ENCODE results near the gene TRERF1.
"Not testable (repeated sequence)": the region's sequence is repeated elsewhere in the genome, so short reads cannot be mapped to it uniquely, and the experiment has no call there.

The TRERF1 gene

GRCh38 chr6:42324656-42325324 is 126.9 kb downstream of the TRERF1 start:
- not testable (repeated sequence) for H3K36me3 Mint-ChIP-seq (ENCODE audit: low read depth); H3K27ac Mint-ChIP-seq; H3K9me3 Mint-ChIP-seq; H3K4me3 Mint-ChIP-seq; H3K27me3 Mint-ChIP-seq (ENCODE audit: low read depth); DNase-seq (ENCODE audit: low spot score)
- H3K4me1 Mint-ChIP-seq (ENCODE audit: low read depth): peaks cover 17% of the 10 kb centered on the region

GRCh38 chr6:42322676-42323075 is 129.1 kb downstream of the TRERF1 start:
- Mint-ChIP-seq H3K4me1 (ENCODE audit: low read depth) (peaks cover 23% of the 10 kb centered on the region), H3K4me3 (no peak overlapping the region), H3K9me3 (peaks cover 9% of the 10 kb centered on the region), H3K36me3 (ENCODE audit: low read depth) (peaks cover 9% of the 10 kb centered on the region), H3K27me3 (ENCODE audit: low read depth) (no peaks in the 10 kb centered on the region), H3K27ac (no peak overlapping the region)
- no peak for DNase-seq (ENCODE audit: low spot score)

GRCh38 chr6:42321976-42322375 is 129.8 kb downstream of the TRERF1 start:
- H3K9me3 Mint-ChIP-seq: peaks cover 9% of the 10 kb centered on the region
- peaks cover 9% of the 10 kb centered on the region for H3K36me3 Mint-ChIP-seq (ENCODE audit: low read depth)
- peaks cover 26% of the 10 kb centered on the region for H3K4me1 Mint-ChIP-seq (ENCODE audit: low read depth)
- peak overlapping the region; percentile 17 for H3K27ac Mint-ChIP-seq
- DNase-seq (ENCODE audit: low spot score): no peak
- H3K4me3 Mint-ChIP-seq: no peak overlapping the region
- no peaks in the 10 kb centered on the region for H3K27me3 Mint-ChIP-seq (ENCODE audit: low read depth)

GRCh38 chr6:42320762-42321161 is 131.0 kb downstream of the TRERF1 start:
- no peak overlapping the region for H3K4me3 Mint-ChIP-seq
- no peak for DNase-seq (ENCODE audit: low spot score)
- peaks cover 9% of the 10 kb centered on the region for H3K9me3 Mint-ChIP-seq
- no peaks in the 10 kb centered on the region for H3K27me3 Mint-ChIP-seq (ENCODE audit: low read depth)
- H3K27ac Mint-ChIP-seq: no peak overlapping the region
- peaks cover 9% of the 10 kb centered on the region for H3K36me3 Mint-ChIP-seq (ENCODE audit: low read depth)
- peaks cover 29% of the 10 kb centered on the region for H3K4me1 Mint-ChIP-seq (ENCODE audit: low read depth)

DNA sequence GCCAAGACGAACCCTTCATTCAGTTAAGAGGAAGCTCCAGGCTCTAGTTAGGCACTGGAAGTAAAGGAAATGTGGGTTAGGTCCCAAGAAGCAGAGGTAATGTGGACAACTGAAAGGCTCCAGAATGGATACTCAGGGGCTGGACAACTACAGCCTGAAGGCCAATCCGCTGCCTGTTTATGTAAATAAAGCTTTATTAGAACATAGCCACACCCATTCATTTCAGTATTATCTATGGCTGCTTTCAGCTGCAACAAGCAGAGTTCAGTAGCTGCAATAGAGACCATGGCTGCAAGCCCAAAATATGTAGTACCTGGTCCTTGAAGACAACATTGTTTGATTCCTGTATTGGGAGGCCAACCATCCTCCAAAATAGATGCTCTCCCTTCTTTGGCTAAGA is 133.2 kb downstream of the TRERF1 start:
- no peak overlapping the region for H3K27ac Mint-ChIP-seq
- H3K9me3 Mint-ChIP-seq: no peaks in the 10 kb centered on the region
- peaks cover 37% of the 10 kb centered on the region for H3K4me1 Mint-ChIP-seq (ENCODE audit: low read depth)

GRCh38 chr6:42316981-42317380 is 134.7 kb downstream of the TRERF1 start:
- Mint-ChIP-seq H3K36me3 (ENCODE audit: low read depth) (peaks cover 11% of the 10 kb centered on the region), H3K27me3 (ENCODE audit: low read depth) (no peaks in the 10 kb centered on the region), H3K4me1 (ENCODE audit: low read depth) (peaks cover 41% of the 10 kb centered on the region), H3K4me3 (no peak overlapping the region), H3K9me3 (no peaks in the 10 kb centered on the region), H3K27ac (peak overlapping the region; percentile 37)
- DNase-seq (ENCODE audit: low spot score): no peak

More for the DNA sequence above, 133.2 kb downstream of the TRERF1 start:
- no peak for DNase-seq (ENCODE audit: low spot score)
- Mint-ChIP-seq H3K27me3 (ENCODE audit: low read depth) (no peaks in the 10 kb centered on the region), H3K4me3 (no peak overlapping the region), H3K36me3 (ENCODE audit: low read depth) (peaks cover 6% of the 10 kb centered on the region)

GRCh38 chr6:42315991-42316970 is 135.4 kb downstream of the TRERF1 start:
- H3K27ac Mint-ChIP-seq: peak overlapping the region; percentile 49
- no peaks in the 10 kb centered on the region for H3K9me3 Mint-ChIP-seq
- peaks cover 15% of the 10 kb centered on the region for H3K36me3 Mint-ChIP-seq (ENCODE audit: low read depth)
- H3K4me3 Mint-ChIP-seq: no peak overlapping the region
- DNase-seq (ENCODE audit: low spot score): peak; percentile 61
- H3K4me1 Mint-ChIP-seq (ENCODE audit: low read depth): peaks cover 38% of the 10 kb centered on the region
- H3K27me3 Mint-ChIP-seq (ENCODE audit: low read depth): no peaks in the 10 kb centered on the region

DNA sequence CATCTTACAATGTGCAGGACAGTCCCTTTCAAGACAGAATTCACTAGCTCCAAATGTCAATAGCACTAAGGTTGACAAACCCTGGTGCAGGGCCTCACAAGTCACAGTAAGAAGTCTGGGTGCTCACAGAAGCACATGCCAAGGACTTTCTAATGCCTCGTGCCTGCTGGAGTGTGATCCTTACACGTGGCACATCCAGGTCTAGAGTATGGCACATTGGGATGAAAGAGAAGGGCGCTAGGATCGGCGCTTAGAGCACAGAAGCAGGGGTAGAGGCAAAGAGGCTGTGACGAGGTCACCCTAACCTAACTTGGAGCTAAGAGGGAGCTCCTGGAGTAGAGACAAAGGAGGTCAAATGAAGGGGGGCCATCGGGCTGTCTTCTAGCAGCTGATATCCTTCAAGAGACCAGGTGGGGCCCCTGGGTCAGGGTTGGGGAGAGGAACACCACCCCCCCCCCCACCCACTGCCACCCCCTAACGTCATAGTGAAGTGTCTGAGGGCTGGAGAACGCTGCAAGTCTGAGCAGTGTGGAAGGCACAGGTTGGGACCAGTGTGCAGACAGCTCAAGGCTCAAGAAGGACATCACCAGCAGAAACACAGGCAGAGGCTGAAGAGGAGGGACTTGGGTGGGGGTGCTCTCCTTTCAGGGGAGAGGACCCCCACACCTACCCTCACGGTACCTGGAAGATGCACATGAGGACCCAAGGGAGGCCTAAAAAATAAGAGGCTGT is 136.3 kb downstream of the TRERF1 start:
- H3K27ac Mint-ChIP-seq: no peak overlapping the region
- DNase-seq (ENCODE audit: low spot score): no peak
- H3K9me3 Mint-ChIP-seq: no peaks in the 10 kb centered on the region
- H3K4me1 Mint-ChIP-seq (ENCODE audit: low read depth): peaks cover 34% of the 10 kb centered on the region
- peaks cover 16% of the 10 kb centered on the region for H3K36me3 Mint-ChIP-seq (ENCODE audit: low read depth)
- no peaks in the 10 kb centered on the region for H3K27me3 Mint-ChIP-seq (ENCODE audit: low read depth)
- no peak overlapping the region for H3K4me3 Mint-ChIP-seq

GRCh38 chr6:42314571-42315258 is 137.0 kb downstream of the TRERF1 start:
- no peaks in the 10 kb centered on the region for H3K9me3 Mint-ChIP-seq
- no peaks in the 10 kb centered on the region for H3K27me3 Mint-ChIP-seq (ENCODE audit: low read depth)
- peaks cover 16% of the 10 kb centered on the region for H3K36me3 Mint-ChIP-seq (ENCODE audit: low read depth)
- no peak for DNase-seq (ENCODE audit: low spot score)
- H3K27ac Mint-ChIP-seq: peak overlapping the region; percentile 4
- H3K4me1 Mint-ChIP-seq (ENCODE audit: low read depth): peaks cover 36% of the 10 kb centered on the region
- no peak overlapping the region for H3K4me3 Mint-ChIP-seq

DNA sequence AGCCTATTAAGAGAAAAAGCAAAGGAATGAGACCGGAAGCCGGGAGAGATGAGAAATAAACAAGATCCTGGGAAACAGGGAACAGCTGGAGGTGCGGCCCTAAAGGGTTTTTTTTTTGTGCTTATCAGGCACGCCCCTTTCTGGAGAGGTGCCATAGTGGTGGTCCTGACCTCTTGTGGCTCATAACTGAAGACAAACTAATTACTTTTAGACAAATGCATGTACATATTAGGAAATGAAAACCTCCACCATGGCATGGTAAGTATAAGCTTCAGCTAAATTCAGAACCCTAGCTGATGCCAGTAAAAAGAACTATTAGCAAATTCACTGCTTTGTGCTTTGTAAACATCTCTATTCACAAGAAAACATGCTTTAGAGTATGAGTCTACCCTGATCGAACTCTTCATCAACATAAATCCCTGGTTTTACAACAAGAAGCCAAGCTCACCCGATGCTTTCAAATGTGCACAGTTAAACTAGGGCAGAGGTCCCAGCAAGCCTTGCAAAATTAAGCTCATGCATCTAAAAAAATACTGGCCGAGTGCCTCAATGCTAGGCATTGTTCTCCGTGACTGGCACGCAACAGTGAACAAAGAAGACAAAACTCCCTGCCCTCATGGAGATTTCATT is 137.7 kb downstream of the TRERF1 start:
- Mint-ChIP-seq H3K27me3 (ENCODE audit: low read depth) (no peaks in the 10 kb centered on the region), H3K4me3 (no peak overlapping the region), H3K36me3 (ENCODE audit: low read depth) (peaks cover 16% of the 10 kb centered on the region), H3K9me3 (no peaks in the 10 kb centered on the region), H3K27ac (no peak overlapping the region), H3K4me1 (ENCODE audit: low read depth) (peaks cover 35% of the 10 kb centered on the region)
- DNase-seq (ENCODE audit: low spot score): no peak

- no peak overlapping the region for H3K4me3 Mint-ChIP-seq
Measured at GRCh38 chr6:42313038-42313437, 138.7 kb downstream of the TRERF1 start.

GRCh38 chr6:42307141-42307470 is 144.6 kb downstream of the TRERF1 start:
- no peaks in the 10 kb centered on the region for H3K9me3 Mint-ChIP-seq
- no peaks in the 10 kb centered on the region for H3K27me3 Mint-ChIP-seq (ENCODE audit: low read depth)
- peaks cover 14% of the 10 kb centered on the region for H3K36me3 Mint-ChIP-seq (ENCODE audit: low read depth)
- DNase-seq (ENCODE audit: low spot score): no peak
- no peak overlapping the region for H3K4me3 Mint-ChIP-seq
- H3K27ac Mint-ChIP-seq: no peak overlapping the region
- H3K4me1 Mint-ChIP-seq (ENCODE audit: low read depth): peaks cover 4% of the 10 kb centered on the region

More at GRCh38 chr6:42313038-42313437, 138.7 kb downstream of the TRERF1 start:
- Mint-ChIP-seq H3K9me3 (no peaks in the 10 kb centered on the region), H3K27ac (peak overlapping the region; percentile 43), H3K27me3 (ENCODE audit: low read depth) (no peaks in the 10 kb centered on the region), H3K36me3 (ENCODE audit: low read depth) (peaks cover 19% of the 10 kb centered on the region), H3K4me1 (ENCODE audit: low read depth) (peaks cover 32% of the 10 kb centered on the region)
- no peak for DNase-seq (ENCODE audit: low spot score)

Measured in T-helper 2 cell treated with Interferon-gamma antibody and Interleukin-4, amounts not matched to agents 5 μg/mL and 100 μg/mL, for 36 hours (primary cell).